Endothelial cell of umbilical vein (primary cell): ENCODE measurements around the gene THAP11. TPM values are rescaled to one million over a fixed set of nuclear protein-coding genes. Genes with fewer than 3 reads are reported as not detected.

Experiments
- BruUV-seq: library from RNA; stranded (reverse); fragments of 400-500 nt; replicated peaks from 2 replicates; lab custom pipeline; 2021; lab: Mats Ljungman, UMichigan
- CTCF ChIA-PET: fragments of 300-600, 350-600 bp; sonication (Branson Sonifier 250); formaldehyde crosslinking; loops from one replicate; lab custom pipeline; 2021; ENCODE audit warnings: antibody characterized with exemption, inconsistent platforms; lab: Charles Lee
- POLR2A ChIA-PET: fragments of 300-600, 350-600 bp; sonication (Branson Sonifier 250); formaldehyde crosslinking; loops from one replicate; lab custom pipeline; 2021; ENCODE audit warnings: antibody characterized with exemption, inconsistent platforms; lab: Charles Lee
- DNase-seq: peaks from one replicate; pipeline ENCODE4 v3.0.0-alpha.2; 2011; ENCODE audit warnings: low read depth, low spot score
- FAIRE-seq: peaks from 2 replicates; lab custom pipeline; 2011; peaks lifted over from hg19 to GRCh38; lab: Jason Lieb, UNC
- H2AFZ ChIP-seq: 2 replicates; pipeline ENCODE4 v1.6.0; 2012; ENCODE audit warnings: low read depth, low read length, control low read depth, inconsistent platforms
- H3K27ac ChIP-seq: 2 replicates; pipeline ENCODE4 v1.5.1; 2011; ENCODE audit warnings: low read depth, mild to moderate bottlenecking, control low read depth, low read length, moderate library complexity; ENCODE audit not compliant: insufficient read depth
- H3K27me3 ChIP-seq, 2 experiments: 2 replicates each; pipeline versions ENCODE4 v1.6.0 to v1.6.1; 2011; ENCODE audit warnings: low read length in 2 of 2, mixed read lengths in 1 of 2; ENCODE audit not compliant: control insufficient read depth in 2 of 2, insufficient read depth in 2 of 2
- H3K36me3 ChIP-seq, 2 experiments: 2 replicates in 1 of 2; 3 replicates in 1 of 2; pipeline ENCODE4 v1.5.1; 2011; ENCODE audit warnings: low read length in 2 of 2, mild to moderate bottlenecking in 1 of 2, moderate library complexity in 1 of 2; ENCODE audit not compliant: control insufficient read depth in 2 of 2, insufficient read depth in 2 of 2; ENCODE audit errors: extremely low read depth in 1 of 2
- H3K4me1 ChIP-seq: 3 replicates; pipeline ENCODE4 v1.5.1; 2011; ENCODE audit warnings: mild to moderate bottlenecking, low read length; ENCODE audit not compliant: control insufficient read depth, insufficient read depth; ENCODE audit errors: extremely low read depth
- H3K4me2 ChIP-seq: 2 replicates; pipeline ENCODE4 v1.6.1; 2011; ENCODE audit warnings: low read length, control low read depth, mixed read lengths; ENCODE audit not compliant: insufficient read depth
- H3K4me3 ChIP-seq, 3 experiments: fragments of 200-600 bp in 1 of 3; sonication (generic), shearing (Covaris generic) in 1 of 3; replicated peaks in 1 of 3; 2 replicates each; pipeline ENCODE4 v1.5.1; 2011 to 2016; ENCODE audit warnings: control low read depth in 3 of 3, low read length in 3 of 3, mild to moderate bottlenecking in 2 of 3, inconsistent platforms in 1 of 3, low read depth in 1 of 3, moderate library complexity in 1 of 3; ENCODE audit not compliant: insufficient read depth in 1 of 3
- H3K79me2 ChIP-seq: 2 replicates; pipeline ENCODE4 v1.6.0; 2012; ENCODE audit warnings: low read length, inconsistent platforms; ENCODE audit not compliant: control insufficient read depth, insufficient read depth
- H3K9ac ChIP-seq: replicated peaks from 2 replicates; pipeline ENCODE3; 2011; ENCODE audit warnings: low read length, control low read depth; ENCODE audit not compliant: insufficient read depth; ENCODE audit errors: extremely low read depth
- H3K9me1 ChIP-seq: replicated peaks from 3 replicates; pipeline ENCODE4 v1.6.0; 2011; ENCODE audit warnings: mild to moderate bottlenecking, low read length; ENCODE audit not compliant: control insufficient read depth, insufficient read depth; ENCODE audit errors: extremely low read depth
- H3K9me3 ChIP-seq: replicated peaks from 2 replicates; pipeline ENCODE4 v1.5.1; 2012; ENCODE audit warnings: low read length, inconsistent platforms; ENCODE audit not compliant: control insufficient read depth, insufficient read depth
- H4K20me1 ChIP-seq: replicated peaks from 2 replicates; pipeline ENCODE3; 2011; ENCODE audit warnings: mild to moderate bottlenecking, low read length; ENCODE audit not compliant: control insufficient read depth, insufficient read depth; ENCODE audit errors: extremely low read depth
- EZH2 ChIP-seq: IDR thresholded peaks from 2 replicates; pipeline ENCODE4 v1.6.1; 2012; ENCODE audit warnings: borderline replicate concordance, low read depth, mild to moderate bottlenecking, moderate library complexity, low read length, inconsistent platforms; ENCODE audit not compliant: severe bottlenecking
- FOS ChIP-seq: IDR thresholded peaks from 2 replicates; pipeline ENCODE4 v1.6.1; 2011; ENCODE audit warnings: mild to moderate bottlenecking, low read length, moderate library complexity, borderline replicate concordance; ENCODE audit not compliant: insufficient read depth
- GATA2 ChIP-seq: IDR thresholded peaks from 2 replicates; pipeline ENCODE4 v1.7.0; 2011; ENCODE audit warnings: low read depth, mild to moderate bottlenecking, moderate library complexity, mixed read lengths, low read length; ENCODE audit not compliant: insufficient read length, insufficient read depth
- MYC ChIP-seq: IDR thresholded peaks from one replicate; pipeline ENCODE4 v1.6.1; 2011; ENCODE audit warnings: mild to moderate bottlenecking, low read depth, low read length
- POLR2A ChIP-seq: IDR thresholded peaks from 2 replicates; pipeline ENCODE4 v1.6.1; 2012; ENCODE audit warnings: low read depth, mild to moderate bottlenecking, control low read depth, low read length
- POLR2AphosphoS5 ChIP-seq: IDR thresholded peaks from 2 replicates; pipeline ENCODE4 v1.6.1; 2012; ENCODE audit warnings: low read depth, mild to moderate bottlenecking, control low read depth, low read length, moderate library complexity; ENCODE audit not compliant: insufficient read depth
- dilution Hi-C: fragments of 300-500 bp; cut with MboI; formaldehyde crosslinking; loops from one replicate; pipeline ENCODE4 v1.15.0; 2019; ENCODE audit warnings: low sequenced_read_pairs; ENCODE audit not compliant: extremely low pct_ligation_motif_present
- intact Hi-C: fragments of 100-400 bp; cut with micrococcal nuclease; formaldehyde crosslinking; loops from one replicate; pipeline ENCODE4 v1.10.0; 2022
- polyA plus RNA-seq, 4 experiments: library from polyadenylated mRNA; depleted of rRNA in 3 of 4; stranded (reverse) in 3 of 4; unstranded in 1 of 4; fragments of >200 nt; gene quantifications; 2 replicates each; pipeline versions ENCODE4 v1.2.1 to v1.2.3, GENCODE V29; 2011 to 2012; ENCODE audit warnings: missing spikeins in 1 of 4
- total RNA-seq: library from RNA; stranded (reverse); gene quantifications from 2 replicates; pipeline ENCODE4 v1.2.3, GENCODE V29; 2021
- TF ChIP-seq, protein P1 (sequence below): IDR thresholded peaks from 2 replicates; pipeline ENCODE4 v1.6.1; 2011; ENCODE audit not compliant: insufficient read depth, insufficient read length

The THAP11 gene
- total and polyA plus RNA-seq, 2 donors (not counting 3 experiments of a cell fraction or from before 2014, with no cell fraction given): 24.0 to 25.9 TPM

DNA sequence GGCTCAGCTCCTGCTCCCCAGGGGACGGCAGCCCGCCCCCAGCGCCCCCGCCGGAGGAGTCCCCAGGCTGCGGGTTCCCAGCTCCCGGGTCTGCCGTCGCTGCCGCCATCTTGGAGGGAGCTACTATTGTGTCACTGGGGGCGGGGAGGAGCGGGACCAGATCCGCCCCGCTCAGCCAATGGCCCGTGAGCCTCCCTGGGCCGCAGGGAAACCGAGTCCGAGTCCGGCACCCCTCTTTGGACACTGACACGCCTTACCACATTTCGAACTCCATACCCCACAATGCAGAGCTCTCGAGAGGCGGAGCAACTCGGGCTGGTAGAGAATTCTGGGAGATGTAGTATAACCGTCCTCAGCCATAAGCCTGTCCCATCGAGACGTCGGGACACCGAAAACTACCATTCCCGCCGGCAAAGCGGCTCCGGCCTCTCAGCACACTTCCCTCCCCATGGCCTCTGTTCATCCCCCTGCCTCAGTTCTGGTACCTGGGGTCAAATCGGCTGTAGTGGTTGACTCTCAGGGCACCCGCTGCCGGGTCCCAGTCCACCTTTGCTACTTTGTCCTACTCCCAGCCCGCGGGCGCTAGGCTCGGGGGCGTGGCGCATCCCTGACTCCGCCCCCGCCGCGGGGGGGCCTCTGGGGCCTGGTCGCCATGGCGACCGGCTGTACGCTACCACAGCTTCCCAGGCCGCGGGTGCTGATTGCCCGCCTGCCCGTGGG is 35.5 kb upstream of the THAP11 start, which contains the start of the genes RANBP10 and TSNAXIP1:
Gene RANBP10 (minus strand): TSS at position 133 of the 720 bp plus-strand sequence. CDS start 24 bp downstream, at position 109.
Gene TSNAXIP1 (plus strand): TSS at position 462 of the 720 bp plus-strand sequence. CDS start 261 bp downstream, outside the sequence.
- H3K9me1 ChIP-seq: no peaks in the 10 kb centered on the region
- intact Hi-C loops (loop anchor here (1.0 to 10.0 kb wide), 4 partner anchors 36 to 282 kb away; partner anchors contain the start of genes GFOD2 and RIPOR1), dilution Hi-C loops (no loop called here)
- H3K4me1 ChIP-seq: peaks cover 11% of the 10 kb centered on the region
- H3K36me3 ChIP-seq: peaks cover 0 to 5% of the 10 kb centered on the region in 2 experiments
- POLR2A ChIA-PET: interaction anchor here (0.6 to 2.7 kb wide), 8 partner anchors 10 to 234 kb away, joined by 3 to 7 read pairs (median 4); partner anchors contain the start of gene GFOD2
- peak; percentile 100 for DNase-seq
- CTCF ChIA-PET: interaction anchor here (0.8 to 3.1 kb wide), 15 partner anchors 8 to 326 kb away, joined by 3 to 48 read pairs (median 4); partner anchors contain the start of genes ATP6V0D1 and GFOD2
- peak; percentile 99 for FAIRE-seq
- TF ChIP-seq, protein P1, sequence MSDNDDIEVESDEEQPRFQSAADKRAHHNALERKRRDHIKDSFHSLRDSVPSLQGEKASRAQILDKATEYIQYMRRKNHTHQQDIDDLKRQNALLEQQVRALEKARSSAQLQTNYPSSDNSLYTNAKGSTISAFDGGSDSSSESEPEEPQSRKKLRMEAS: no peak
- TF ChIP-seq POLR2A: peak; percentile 96
- no peak for TF ChIP-seq GATA2
- TF ChIP-seq MYC: no peak
- TF ChIP-seq POLR2AphosphoS5: peak; percentile 94
- TF ChIP-seq FOS: no peak
- TF ChIP-seq EZH2: no peak
- H3K4me3 ChIP-seq: peak within 1 kb of the TSS; percentile 71 to 90 (median 81)
- peak within 1 kb of the TSS; percentile 69 for H3K4me2 ChIP-seq
- peaks cover 33% of the 10 kb centered on the region for H3K79me2 ChIP-seq
- H2AFZ ChIP-seq: peak within 1 kb of the TSS; percentile 97
- H3K9me3 ChIP-seq: no peaks in the 10 kb centered on the region
- H3K9ac ChIP-seq: peak within 1 kb of the TSS; percentile 89
- no TSS peak for BruUV-seq
- no peaks in the 10 kb centered on the region for H3K27me3 ChIP-seq
- no peaks in the 10 kb centered on the region for H4K20me1 ChIP-seq
- H3K27ac ChIP-seq: peak within 1 kb of the TSS; percentile 59
